ENCODE data around the gene PDZD11.

- TF ChIP-seq CTCF (IDR thresholded peaks at IDR 0.05) (no peak), EP300 (IDR thresholded peaks at IDR 0.05) (no peak), POLR2AphosphoS5 (IDR thresholded peaks at IDR 0.05) (no peak), POLR2A (IDR thresholded peaks at IDR 0.05) (no peak)
Observed at GRCh38 chrX:70255452-70255851, 34.3 kb downstream of the PDZD11 start.
